WTC11 (cell line): Measurements from ENCODE around the gene ZNF799. TPM values are rescaled to one million over a fixed set of nuclear protein-coding genes. Genes with fewer than 3 reads are reported as not detected.
"Not testable (repeated sequence)": the region's sequence is repeated elsewhere in the genome, so short reads cannot be mapped to it uniquely, and the experiment has no call there.

Experiments used
- ATAC-seq: fragments of 200-7000 bp; cut with Tn5 transposase; 2 replicates; pipeline ENCODE4 v1.10.0; 2021; ENCODE audit warnings: mild to moderate bottlenecking, moderate library complexity
- CTCF ChIA-PET: fragments of 300-600 bp; sonication (Branson Sonifier 250); formaldehyde crosslinking; loops from one replicate; lab custom pipeline; 2021; ENCODE audit warnings: antibody characterized with exemption; lab: Charles Lee
- POLR2A ChIA-PET: fragments of 350-600 bp; sonication (Branson Sonifier 250); formaldehyde crosslinking; loops from one replicate; lab custom pipeline; 2021; ENCODE audit warnings: antibody characterized with exemption; lab: Charles Lee
- DNase-seq: peaks from one replicate; pipeline ENCODE4 v3.0.0; 2021; ENCODE audit warnings: low spot score
- H3K27ac Mint-ChIP-seq: 2 replicates; pipeline ENCODE4 v1.8.0; 2021; ENCODE audit warnings: mixed read lengths
- H3K27me3 Mint-ChIP-seq: 2 replicates; pipeline ENCODE4 v1.8.0; 2021; ENCODE audit warnings: low read depth, mild to moderate bottlenecking, moderate library complexity, mixed read lengths
- H3K36me3 Mint-ChIP-seq: 2 replicates; pipeline ENCODE4 v1.8.0; 2021; ENCODE audit warnings: mixed read lengths
- H3K4me1 Mint-ChIP-seq: 2 replicates; pipeline ENCODE4 v1.8.0; 2022; ENCODE audit warnings: mixed read lengths
- H3K4me3 Mint-ChIP-seq: 2 replicates; pipeline ENCODE4 v1.8.0; 2021; ENCODE audit warnings: mild to moderate bottlenecking, moderate library complexity, mixed read lengths
- H3K9me3 Mint-ChIP-seq: 2 replicates; pipeline ENCODE4 v1.8.0; 2021; ENCODE audit warnings: mixed read lengths
- ATF1 ChIP-seq: sonication (generic); formaldehyde crosslinking; IDR thresholded peaks from 2 replicates; pipeline ENCODE4 v1.8.1; 2023; ENCODE audit warnings: mild to moderate bottlenecking, moderate library complexity, missing genetic modification reagents
- NFATC4 ChIP-seq: fragments of 250-450 bp; sonication (Bioruptor Pico); IDR thresholded peaks from 2 replicates; pipeline ENCODE4 v1.9.0; 2021; ENCODE audit warnings: mild to moderate bottlenecking
- NFE2L1 ChIP-seq: sonication (generic); formaldehyde crosslinking; IDR thresholded peaks from 2 replicates; pipeline ENCODE4 v1.8.1; 2023; ENCODE audit warnings: missing genetic modification reagents
- SMAD4 ChIP-seq: sonication (generic); formaldehyde crosslinking; IDR thresholded peaks from 2 replicates; pipeline ENCODE4 v1.8.0; 2022; ENCODE audit warnings: mild to moderate bottlenecking, missing genetic modification reagents
- total RNA-seq: library from RNA; stranded (reverse); gene quantifications from 3 replicates; pipeline ENCODE4 v1.2.3, GENCODE V29; 2021
- TF ChIP-seq, protein P1 (sequence below): sonication (generic); formaldehyde crosslinking; IDR thresholded peaks from 2 replicates; pipeline ENCODE4 v1.8.1; 2023; ENCODE audit warnings: mild to moderate bottlenecking, moderate library complexity, missing genetic modification reagents
- TF ChIP-seq, protein P2 (sequence below): fragments of 250-450 bp; sonication (Bioruptor Pico); IDR thresholded peaks from 2 replicates; pipeline ENCODE4 v1.8.0; 2021; ENCODE audit warnings: mild to moderate bottlenecking
- TF ChIP-seq, protein P3 (sequence below): sonication (generic); formaldehyde crosslinking; IDR thresholded peaks from 2 replicates; pipeline ENCODE4 v1.8.1; 2023; ENCODE audit warnings: mild to moderate bottlenecking, missing genetic modification reagents
- TF ChIP-seq, protein P4 (sequence below): sonication (generic); formaldehyde crosslinking; IDR thresholded peaks from 2 replicates; pipeline ENCODE4 v1.8.1; 2023; ENCODE audit warnings: mild to moderate bottlenecking, missing genetic modification reagents, moderate library complexity
- TF ChIP-seq, protein P5 (sequence below): sonication (generic); formaldehyde crosslinking; IDR thresholded peaks from 2 replicates; pipeline ENCODE4 v1.8.0; 2022; ENCODE audit warnings: mild to moderate bottlenecking, missing genetic modification reagents
- TF ChIP-seq, protein P6 (sequence below): sonication (generic); formaldehyde crosslinking; IDR thresholded peaks from 2 replicates; pipeline ENCODE4 v1.8.1; 2022; ENCODE audit warnings: missing genetic modification reagents, borderline replicate concordance
- TF ChIP-seq, protein P7 (sequence below): sonication (generic); formaldehyde crosslinking; IDR thresholded peaks from 2 replicates; pipeline ENCODE4 v1.8.0; 2023; ENCODE audit warnings: mild to moderate bottlenecking, missing genetic modification reagents

The ZNF799 gene
- total RNA-seq, 1 experiment from 2014 or later, result 3.7 TPM

DNA sequence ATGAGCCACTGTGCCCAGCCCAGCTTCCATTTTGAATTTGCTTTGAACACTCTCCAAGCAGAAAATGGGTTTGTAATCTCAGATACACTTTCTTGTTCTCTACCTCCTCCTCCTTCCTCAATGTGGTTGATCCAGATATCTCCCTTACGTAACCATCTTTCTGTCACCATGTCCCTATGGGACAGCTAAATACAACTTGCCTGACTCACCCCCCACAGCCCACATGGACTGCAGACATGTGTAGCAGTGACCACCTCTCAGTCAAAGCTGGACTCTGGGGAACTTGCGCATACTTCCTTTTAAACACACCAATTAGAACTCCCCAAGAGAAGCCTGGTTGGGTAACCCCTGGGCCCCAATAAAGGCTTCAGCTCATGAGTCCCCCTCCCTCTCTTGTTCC is 10.8 kb upstream of the ZNF799 start:
- no peaks in the 10 kb centered on the region for H3K4me1 Mint-ChIP-seq
- H3K9me3 Mint-ChIP-seq, result peaks cover 39% of the 10 kb centered on the region
- peaks cover 5% of the 10 kb centered on the region for H3K27me3 Mint-ChIP-seq
- H3K4me3 Mint-ChIP-seq, result no peak overlapping the region
- no peak for ATAC-seq
- H3K27ac Mint-ChIP-seq, result no peak overlapping the region
- CTCF ChIA-PET, result no interaction called here
- peaks cover 23% of the 10 kb centered on the region for H3K36me3 Mint-ChIP-seq
- no peak for TF ChIP-seq ATF1 (CRISPR knock-in tag)
- no peak for TF ChIP-seq NFATC4 (CRISPR knock-in tag)
- TF ChIP-seq, protein P1, sequence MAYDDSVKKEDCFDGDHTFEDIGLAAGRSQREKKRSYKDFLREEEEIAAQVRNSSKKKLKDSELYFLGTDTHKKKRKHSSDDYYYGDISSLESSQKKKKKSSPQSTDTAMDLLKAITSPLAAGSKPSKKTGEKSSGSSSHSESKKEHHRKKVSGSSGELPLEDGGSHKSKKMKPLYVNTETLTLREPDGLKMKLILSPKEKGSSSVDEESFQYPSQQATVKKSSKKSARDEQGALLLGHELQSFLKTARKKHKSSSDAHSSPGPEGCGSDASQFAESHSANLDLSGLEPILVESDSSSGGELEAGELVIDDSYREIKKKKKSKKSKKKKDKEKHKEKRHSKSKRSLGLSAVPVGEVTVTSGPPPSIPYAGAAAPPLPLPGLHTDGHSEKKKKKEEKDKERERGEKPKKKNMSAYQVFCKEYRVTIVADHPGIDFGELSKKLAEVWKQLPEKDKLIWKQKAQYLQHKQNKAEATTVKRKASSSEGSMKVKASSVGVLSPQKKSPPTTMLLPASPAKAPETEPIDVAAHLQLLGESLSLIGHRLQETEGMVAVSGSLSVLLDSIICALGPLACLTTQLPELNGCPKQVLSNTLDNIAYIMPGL (CRISPR knock-in tag), result no peak
- TF ChIP-seq, protein P2, sequence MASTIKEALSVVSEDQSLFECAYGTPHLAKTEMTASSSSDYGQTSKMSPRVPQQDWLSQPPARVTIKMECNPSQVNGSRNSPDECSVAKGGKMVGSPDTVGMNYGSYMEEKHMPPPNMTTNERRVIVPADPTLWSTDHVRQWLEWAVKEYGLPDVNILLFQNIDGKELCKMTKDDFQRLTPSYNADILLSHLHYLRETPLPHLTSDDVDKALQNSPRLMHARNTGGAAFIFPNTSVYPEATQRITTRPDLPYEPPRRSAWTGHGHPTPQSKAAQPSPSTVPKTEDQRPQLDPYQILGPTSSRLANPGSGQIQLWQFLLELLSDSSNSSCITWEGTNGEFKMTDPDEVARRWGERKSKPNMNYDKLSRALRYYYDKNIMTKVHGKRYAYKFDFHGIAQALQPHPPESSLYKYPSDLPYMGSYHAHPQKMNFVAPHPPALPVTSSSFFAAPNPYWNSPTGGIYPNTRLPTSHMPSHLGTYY (CRISPR knock-in tag), result no peak
- TF ChIP-seq, protein P3, sequence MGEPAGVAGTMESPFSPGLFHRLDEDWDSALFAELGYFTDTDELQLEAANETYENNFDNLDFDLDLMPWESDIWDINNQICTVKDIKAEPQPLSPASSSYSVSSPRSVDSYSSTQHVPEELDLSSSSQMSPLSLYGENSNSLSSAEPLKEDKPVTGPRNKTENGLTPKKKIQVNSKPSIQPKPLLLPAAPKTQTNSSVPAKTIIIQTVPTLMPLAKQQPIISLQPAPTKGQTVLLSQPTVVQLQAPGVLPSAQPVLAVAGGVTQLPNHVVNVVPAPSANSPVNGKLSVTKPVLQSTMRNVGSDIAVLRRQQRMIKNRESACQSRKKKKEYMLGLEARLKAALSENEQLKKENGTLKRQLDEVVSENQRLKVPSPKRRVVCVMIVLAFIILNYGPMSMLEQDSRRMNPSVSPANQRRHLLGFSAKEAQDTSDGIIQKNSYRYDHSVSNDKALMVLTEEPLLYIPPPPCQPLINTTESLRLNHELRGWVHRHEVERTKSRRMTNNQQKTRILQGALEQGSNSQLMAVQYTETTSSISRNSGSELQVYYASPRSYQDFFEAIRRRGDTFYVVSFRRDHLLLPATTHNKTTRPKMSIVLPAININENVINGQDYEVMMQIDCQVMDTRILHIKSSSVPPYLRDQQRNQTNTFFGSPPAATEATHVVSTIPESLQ (CRISPR knock-in tag), result no peak
- POLR2A ChIA-PET, result no interaction called here
- DNase-seq, result no peak

DNA sequence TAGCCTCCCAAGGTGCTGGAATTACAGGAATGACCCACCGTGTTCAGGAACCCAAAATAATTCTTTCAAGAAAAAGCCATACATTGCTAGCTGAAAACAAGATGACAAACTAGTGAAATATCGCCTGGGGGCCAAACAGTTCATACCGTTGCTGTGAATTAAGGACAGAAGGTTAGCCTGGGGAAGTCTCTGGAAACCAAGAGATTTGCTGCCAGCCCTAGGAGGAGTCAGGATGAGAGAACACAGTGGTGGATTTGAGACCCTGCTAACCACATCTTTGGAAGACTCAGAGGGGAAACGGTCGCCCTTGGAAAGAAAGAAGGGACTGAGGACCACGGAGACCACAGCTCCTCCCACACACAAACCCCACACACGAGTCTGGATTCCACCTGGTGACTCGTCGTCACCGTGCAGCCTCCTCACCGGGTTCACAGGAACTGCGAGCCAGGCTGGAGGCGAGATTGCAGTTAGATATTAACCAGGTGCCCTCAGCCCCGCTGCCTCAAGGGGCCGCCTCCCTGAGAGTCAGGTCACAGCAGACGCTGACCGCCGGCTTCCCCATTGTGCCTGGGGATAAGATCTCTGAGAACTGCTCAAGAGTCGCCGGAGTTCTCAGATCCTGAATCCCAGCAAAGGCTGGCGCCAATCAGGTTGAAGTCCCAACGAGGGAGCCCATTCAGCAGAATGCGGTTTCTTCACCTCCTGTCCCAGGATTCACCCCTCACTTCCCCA is 1.0 kb downstream of the ZNF799 start:
- H3K36me3 Mint-ChIP-seq, H3K4me1 Mint-ChIP-seq, CTCF ChIA-PET, H3K27me3 Mint-ChIP-seq: not testable (repeated sequence)
- ATAC-seq (peak; percentile 66), DNase-seq (peak; percentile 60)
- POLR2A ChIA-PET, result interaction anchor here (0.6 to 1.7 kb wide), 3 partner anchors 35 to 104 kb away, joined by 3 to 7 read pairs (median 7); partner anchors contain the start of genes ZNF442 and ZNF443
- peak overlapping the region; percentile 86 for H3K4me3 Mint-ChIP-seq
- H3K9me3 Mint-ChIP-seq, result peaks cover 21% of the 10 kb centered on the region
- 0 out of 2 replicates have a peak overlapping the region, but pooled peaks have one; percentile 41 for H3K27ac Mint-ChIP-seq

DNA sequence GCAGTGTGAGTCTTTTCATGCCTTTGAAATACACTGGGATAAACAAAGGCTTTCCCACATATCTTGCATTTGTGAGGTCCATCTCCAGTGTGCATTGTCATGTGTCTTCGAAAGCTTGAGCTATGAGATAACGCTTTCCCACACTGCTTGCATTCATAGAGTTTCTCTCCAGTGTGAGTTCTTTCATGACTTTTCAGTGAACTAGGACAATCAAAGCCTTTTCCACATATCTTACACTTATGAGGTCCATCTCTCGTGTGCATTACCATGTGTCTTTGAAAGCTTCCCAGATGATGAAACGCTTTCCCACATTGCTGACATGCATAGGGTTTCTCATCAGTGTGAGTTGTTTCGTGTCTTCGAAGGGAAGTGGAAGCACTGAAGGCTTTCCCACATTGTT is 9.9 kb downstream of the ZNF799 start:
- H3K27me3 Mint-ChIP-seq, CTCF ChIA-PET, ATAC-seq, H3K4me3 Mint-ChIP-seq, DNase-seq, POLR2A ChIA-PET, H3K4me1 Mint-ChIP-seq: not testable (repeated sequence)
- Mint-ChIP-seq H3K9me3 (peaks cover 23% of the 10 kb centered on the region), H3K27ac (peak overlapping the region; percentile 23), H3K36me3 (peaks cover 42% of the 10 kb centered on the region)

DNA sequence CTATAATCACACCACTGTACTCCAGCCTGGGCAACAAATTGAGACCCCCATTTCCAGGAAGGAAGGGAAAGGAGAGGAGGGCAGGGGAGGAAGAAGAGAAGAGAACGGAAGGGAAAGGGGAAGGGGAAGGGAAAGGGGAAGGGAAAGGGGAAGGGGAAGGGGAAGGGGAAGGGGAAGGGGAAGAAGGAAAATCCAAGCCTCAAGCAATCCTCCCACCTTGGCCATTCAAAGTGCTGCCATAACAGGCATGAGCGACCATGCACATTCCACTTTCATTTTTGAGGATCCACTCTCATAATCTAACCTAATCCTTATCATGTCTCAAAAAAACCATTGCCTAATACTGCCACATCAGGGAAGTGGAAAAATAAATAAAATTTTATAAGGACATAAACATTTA is 14.7 kb downstream of the ZNF799 start:
- H3K9me3 Mint-ChIP-seq, result peaks cover 22% of the 10 kb centered on the region
- POLR2A ChIA-PET, result interaction anchor here (1.1 to 1.2 kb wide), 2 partner anchors 15 to 93 kb away, joined by 3 to 7 read pairs; partner anchors contain the start of gene ZNF799
- CTCF ChIA-PET, H3K4me1 Mint-ChIP-seq, DNase-seq, H3K27me3 Mint-ChIP-seq, H3K4me3 Mint-ChIP-seq, H3K27ac Mint-ChIP-seq, ATAC-seq: not testable (repeated sequence)
- H3K36me3 Mint-ChIP-seq, result peaks cover 31% of the 10 kb centered on the region

DNA sequence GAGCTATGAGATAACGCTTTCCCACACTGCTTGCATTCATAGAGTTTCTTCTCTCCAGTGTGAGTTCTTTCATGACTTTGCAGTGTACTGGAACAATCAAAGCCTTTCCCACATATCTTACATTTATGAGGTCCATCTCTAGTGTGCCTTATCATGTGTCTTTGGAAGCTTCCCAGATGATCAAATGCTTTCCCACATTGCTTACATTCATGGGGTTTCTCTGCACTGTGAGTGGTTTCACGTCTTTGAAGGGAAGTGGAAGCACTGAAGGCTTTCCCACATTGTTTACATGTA is 20.7 kb downstream of the ZNF799 start:
- peaks cover 52% of the 10 kb centered on the region for H3K9me3 Mint-ChIP-seq
- H3K27ac Mint-ChIP-seq, result no peak overlapping the region
- ATAC-seq (no peak), DNase-seq (no peak)
- ChIA-PET POLR2A (no interaction called here), CTCF (no interaction called here)
- H3K4me3 Mint-ChIP-seq, result no peak overlapping the region
- no peaks in the 10 kb centered on the region for H3K4me1 Mint-ChIP-seq
- TF ChIP-seq SMAD4 (CRISPR knock-in tag) (no peak), NFE2L1 (CRISPR knock-in tag) (no peak), NFATC4 (CRISPR knock-in tag) (no peak)
- TF ChIP-seq, protein P4, sequence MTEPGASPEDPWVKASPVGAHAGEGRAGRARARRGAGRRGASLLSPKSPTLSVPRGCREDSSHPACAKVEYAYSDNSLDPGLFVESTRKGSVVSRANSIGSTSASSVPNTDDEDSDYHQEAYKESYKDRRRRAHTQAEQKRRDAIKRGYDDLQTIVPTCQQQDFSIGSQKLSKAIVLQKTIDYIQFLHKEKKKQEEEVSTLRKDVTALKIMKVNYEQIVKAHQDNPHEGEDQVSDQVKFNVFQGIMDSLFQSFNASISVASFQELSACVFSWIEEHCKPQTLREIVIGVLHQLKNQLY, result no peak
- TF ChIP-seq, protein P5, sequence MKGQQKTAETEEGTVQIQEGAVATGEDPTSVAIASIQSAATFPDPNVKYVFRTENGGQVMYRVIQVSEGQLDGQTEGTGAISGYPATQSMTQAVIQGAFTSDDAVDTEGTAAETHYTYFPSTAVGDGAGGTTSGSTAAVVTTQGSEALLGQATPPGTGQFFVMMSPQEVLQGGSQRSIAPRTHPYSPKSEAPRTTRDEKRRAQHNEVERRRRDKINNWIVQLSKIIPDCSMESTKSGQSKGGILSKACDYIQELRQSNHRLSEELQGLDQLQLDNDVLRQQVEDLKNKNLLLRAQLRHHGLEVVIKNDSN (CRISPR knock-in tag), result no peak
- TF ChIP-seq, protein P6, sequence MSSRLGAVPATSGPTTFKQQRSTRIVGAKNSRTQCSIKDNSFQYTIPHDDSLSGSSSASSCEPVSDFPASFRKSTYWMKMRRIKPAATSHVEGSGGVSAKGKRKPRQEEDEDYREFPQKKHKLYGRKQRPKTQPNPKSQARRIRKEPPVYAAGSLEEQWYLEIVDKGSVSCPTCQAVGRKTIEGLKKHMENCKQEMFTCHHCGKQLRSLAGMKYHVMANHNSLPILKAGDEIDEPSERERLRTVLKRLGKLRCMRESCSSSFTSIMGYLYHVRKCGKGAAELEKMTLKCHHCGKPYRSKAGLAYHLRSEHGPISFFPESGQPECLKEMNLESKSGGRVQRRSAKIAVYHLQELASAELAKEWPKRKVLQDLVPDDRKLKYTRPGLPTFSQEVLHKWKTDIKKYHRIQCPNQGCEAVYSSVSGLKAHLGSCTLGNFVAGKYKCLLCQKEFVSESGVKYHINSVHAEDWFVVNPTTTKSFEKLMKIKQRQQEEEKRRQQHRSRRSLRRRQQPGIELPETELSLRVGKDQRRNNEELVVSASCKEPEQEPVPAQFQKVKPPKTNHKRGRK, result no peak
- TF ChIP-seq, protein P7, sequence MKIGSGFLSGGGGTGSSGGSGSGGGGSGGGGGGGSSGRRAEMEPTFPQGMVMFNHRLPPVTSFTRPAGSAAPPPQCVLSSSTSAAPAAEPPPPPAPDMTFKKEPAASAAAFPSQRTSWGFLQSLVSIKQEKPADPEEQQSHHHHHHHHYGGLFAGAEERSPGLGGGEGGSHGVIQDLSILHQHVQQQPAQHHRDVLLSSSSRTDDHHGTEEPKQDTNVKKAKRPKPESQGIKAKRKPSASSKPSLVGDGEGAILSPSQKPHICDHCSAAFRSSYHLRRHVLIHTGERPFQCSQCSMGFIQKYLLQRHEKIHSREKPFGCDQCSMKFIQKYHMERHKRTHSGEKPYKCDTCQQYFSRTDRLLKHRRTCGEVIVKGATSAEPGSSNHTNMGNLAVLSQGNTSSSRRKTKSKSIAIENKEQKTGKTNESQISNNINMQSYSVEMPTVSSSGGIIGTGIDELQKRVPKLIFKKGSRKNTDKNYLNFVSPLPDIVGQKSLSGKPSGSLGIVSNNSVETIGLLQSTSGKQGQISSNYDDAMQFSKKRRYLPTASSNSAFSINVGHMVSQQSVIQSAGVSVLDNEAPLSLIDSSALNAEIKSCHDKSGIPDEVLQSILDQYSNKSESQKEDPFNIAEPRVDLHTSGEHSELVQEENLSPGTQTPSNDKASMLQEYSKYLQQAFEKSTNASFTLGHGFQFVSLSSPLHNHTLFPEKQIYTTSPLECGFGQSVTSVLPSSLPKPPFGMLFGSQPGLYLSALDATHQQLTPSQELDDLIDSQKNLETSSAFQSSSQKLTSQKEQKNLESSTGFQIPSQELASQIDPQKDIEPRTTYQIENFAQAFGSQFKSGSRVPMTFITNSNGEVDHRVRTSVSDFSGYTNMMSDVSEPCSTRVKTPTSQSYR (CRISPR knock-in tag), result no peak
- H3K27me3 Mint-ChIP-seq, result no peaks in the 10 kb centered on the region; the same call in none of the 2 replicates
- peaks cover 28% of the 10 kb centered on the region for H3K36me3 Mint-ChIP-seq
